Measurements from ENCODE around the gene SLC49A3.
"Not testable (repeated sequence)": the region's sequence is repeated elsewhere in the genome, so short reads cannot be mapped to it uniquely, and the experiment has no call there.

Gene SLC49A3

DNA sequence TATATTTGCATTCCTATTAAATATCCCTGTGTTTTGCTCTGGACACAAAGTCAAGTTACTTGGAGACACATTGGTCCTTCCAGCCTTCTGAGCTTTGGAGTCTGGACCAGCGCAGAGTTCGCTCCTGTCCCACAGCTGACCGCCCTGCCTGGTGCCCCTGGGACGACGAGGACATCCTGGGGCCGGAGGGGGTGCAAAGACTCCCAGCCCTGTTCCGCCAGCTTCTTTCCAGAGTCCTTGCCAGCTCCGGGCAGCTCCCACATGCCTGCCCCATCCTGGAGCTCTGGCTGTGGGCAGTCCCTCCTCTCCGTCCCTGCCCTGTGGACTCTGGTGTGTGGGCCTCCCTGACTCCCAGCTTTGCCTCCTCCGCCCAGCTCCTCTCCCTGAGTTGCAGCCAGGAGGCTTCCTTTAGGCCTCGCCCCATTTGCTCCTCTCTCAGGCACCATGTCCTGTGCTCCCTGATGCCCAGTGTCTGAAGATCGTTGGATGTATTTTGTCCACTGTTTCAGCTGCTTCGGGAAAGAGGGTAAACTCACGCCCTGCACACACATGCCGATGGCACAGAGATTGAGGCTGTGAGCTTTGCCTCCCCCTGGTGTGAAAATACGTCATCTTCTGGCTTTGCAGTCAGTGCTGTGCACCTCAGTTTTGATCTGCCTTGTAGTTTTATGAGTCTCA is 11.8 kb upstream of the SLC49A3 start:
- no peak for DNase-seq

DNA sequence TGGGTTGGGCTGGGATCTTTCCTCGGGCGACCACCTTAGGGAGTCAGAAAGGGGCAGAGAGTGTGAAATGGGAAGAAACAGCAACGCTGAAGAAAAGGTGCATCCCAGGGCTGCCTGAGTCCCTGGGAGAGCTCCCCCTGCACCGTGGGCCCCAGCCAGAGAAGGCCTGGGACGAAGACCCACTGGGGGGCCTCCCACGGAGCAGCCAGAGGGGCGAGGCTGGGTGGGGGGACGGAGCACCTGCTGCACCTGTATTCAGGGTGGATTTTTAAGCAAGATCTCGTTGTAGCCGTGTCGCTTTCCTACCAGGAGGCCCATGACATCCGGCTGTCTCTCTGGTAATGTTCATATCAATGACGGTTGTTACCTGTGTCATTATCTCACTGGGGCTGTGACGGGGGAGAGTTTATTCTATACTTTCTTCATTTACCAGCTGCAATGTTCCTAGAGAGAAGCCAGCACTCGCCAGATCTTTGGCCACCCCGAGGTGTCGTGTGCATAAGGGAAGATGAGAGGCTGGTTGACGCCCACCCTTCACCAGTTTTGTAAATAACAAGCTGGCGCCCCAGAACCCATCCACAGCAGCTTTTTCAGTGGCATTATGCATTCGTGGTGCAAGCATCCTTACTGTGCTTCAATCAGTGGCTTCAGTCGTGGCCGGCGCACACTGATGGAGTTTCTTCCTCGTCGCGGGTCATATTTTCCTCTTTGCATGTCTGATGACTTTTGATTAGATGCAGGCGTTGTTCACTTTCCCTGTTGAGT is 11.0 kb upstream of the SLC49A3 start:
- no peak for DNase-seq

DNA sequence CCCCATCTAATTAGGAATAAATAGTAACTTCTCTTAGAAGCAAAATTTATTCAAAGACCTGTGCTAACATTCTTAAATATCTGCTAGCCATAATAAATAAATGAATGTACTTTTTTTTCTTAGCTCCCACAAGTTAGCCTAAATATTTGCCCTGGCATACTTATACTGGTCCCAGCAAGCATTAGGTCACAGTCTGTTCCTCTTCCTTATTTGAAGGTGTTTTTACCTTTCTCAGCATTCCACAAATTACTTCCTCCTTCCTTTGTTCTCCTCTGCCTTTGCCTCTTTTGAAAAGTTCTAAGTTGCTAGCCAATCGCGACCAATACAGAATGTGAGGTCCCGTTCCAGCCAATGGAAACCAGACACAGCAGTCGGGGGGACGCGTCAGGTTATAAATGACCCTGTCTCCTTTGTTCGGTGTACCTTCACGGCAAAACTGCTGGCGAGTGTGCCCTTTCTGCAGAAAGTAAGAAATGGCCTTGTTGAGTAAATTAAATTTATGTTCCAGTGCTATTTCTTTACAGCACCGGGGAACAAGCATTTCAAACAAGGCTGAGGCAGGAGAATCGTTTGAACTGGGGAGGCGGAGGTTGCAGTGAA is 5.5 kb upstream of the SLC49A3 start:
- DNase-seq, result not testable (repeated sequence)

- no peak for DNase-seq
Observed at GRCh38 chr4:692771-693554, 4.0 kb upstream of the SLC49A3 start.

DNA sequence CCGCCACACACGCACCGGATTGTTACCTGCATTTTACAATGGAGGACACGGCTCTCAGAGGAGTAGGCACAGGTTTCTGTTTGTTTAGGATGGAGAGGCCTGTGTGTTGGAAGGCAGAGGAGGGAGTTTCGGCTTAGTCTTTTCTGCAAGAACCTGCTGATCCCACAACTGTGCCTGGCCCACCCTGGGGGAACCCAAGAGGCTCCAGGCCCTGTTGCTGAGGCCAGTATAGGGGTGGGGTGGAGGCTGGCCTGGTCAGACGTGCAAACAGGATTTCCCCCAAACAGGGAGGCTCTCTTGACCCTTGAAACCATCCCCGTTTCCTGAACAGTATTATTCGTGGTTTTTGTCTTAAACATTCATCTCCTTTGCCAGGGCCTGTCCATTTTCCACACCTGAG is 772 bp upstream of the SLC49A3 start:
- no peak for DNase-seq

- DNase-seq, result no peak
Observed at GRCh38 chr4:687971-688853, 739 bp downstream of the SLC49A3 start.

GRCh38 chr4:687048-687970 is 1.6 kb downstream of the SLC49A3 start:
- no peak for DNase-seq

GRCh38 chr4:686413-687040 is 2.4 kb downstream of the SLC49A3 start:
- DNase-seq, result no peak

- no peak for DNase-seq
Observed at GRCh38 chr4:685679-686412, 3.1 kb downstream of the SLC49A3 start.

DNA sequence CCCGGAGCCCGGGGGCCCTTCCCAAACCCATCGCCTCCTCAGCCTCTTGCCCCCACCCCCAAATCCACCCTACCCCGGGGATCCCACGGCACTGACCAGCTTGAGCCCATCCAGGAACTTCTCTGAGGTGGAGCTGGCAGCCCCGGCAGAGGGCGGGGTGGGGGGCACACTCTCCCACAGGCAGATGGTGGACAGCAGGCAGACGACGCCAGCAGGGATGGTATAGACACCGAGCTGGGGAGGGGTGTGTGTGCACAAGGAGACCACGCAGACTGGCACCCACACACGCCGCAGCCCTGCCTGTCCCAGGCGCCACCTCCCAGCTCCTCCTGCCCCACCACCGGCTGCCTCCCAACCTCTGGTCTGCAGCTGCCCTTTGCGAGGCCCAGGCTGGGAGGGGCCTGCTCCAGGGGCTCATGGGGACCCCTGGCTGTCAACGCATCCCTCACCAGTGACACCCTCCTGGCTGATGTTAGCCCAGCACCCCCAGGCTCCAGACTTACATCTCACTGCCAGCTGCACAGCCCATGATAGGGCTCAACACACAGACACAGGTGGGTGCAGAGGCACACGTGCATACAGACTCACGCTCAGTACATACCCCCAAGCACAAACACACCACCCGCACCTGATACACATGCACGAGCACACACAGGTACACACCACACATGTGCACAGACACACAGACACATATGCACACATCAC is 4.2 kb downstream of the SLC49A3 start:
- no peak for DNase-seq

DNA sequence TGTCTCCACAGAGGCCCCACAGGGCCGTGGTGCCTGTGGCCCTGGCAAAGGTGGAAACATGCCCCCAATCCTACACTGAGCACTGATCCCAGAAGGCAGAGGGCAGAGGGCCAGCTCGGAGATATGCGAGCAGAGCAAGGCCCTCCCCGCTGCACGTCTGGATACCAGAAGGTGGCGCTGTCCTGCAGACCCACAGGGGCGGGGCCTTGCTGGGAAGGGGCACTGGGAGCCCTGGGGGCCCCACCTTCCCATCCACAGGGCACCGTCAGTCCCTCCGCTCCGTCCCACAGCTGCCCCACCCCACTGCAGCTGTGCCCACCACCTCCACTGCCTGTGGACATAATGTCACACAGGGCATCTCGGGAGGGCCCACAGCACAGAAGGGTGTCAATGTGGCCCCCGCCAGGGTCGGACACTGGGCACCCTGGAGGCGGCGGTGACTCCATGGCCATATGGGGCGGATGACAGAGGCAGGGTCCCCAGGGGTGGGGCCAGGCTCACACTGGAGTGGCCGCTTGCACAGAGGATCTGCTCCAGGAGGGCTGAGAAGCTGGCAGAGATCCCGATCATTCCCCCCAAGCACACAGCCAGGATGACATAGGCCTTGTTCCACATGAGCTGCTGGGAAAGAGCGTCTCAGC is 4.8 kb downstream of the SLC49A3 start:
- DNase-seq, result no peak

DNA sequence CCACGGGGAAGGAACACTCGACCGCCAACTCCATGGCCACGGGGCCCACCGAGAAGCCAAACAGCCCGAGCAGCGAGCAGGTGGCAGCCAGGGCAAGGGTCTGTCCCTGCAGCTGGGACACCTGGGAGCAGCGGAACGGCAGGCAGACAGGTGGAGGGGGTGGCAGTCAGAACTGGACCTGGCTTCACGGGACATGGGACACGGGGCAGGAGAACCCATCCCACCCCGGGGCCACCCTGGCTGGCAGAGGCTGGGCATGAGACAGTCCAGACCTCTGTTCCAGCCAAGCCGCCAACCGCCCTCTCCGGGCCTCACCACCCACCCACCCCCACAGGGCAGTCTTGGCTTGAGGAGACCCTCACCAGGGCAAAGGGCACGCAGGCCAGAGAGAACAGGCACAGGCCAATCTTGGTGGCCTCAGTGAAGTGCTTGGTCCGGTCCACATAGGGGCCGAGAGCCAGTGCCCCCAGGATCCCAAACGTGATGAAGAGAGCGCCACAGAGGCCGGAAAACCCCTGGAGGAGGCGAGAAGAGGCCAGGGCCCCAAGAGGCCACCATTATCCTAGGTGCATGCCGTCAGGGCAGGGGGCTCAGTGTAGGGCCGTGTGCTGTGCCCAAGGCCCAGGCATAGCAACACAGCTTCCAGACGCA is 5.6 kb downstream of the SLC49A3 start:
- no peak for DNase-seq

DNA sequence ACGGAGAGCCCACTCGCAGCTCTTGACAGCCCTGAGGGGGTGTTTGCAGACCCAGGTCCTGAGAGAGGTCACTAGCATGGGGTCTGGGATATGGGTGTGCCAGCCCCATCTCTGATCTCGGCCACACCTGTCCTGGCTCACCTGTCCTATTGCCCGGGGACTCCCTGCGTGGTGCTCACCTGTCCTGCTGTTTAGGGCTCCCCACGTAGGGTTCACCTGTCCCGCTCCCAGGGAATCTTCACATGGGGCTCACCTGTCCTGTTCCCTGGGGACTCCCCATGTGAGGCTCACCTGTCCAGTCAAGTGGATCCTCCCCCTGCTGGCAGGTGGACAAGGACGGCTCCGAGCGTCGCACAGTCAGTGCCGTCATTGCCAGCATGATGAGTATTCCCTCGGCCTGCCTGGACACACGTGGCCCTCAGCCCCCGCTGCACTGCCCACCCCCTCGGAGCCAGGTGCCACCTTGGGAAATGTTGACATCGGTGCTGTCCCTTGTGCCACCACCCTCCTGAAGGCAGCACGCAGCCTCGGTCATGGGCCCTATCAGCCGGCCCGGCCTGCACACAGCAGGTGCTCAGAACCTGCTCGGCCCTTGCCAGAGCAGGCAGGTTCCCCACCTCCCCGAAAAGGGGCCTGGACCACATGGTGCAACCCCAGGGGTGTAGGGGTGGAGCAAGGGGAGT is 6.3 kb downstream of the SLC49A3 start:
- DNase-seq, result no peak

- no peak for DNase-seq
Observed at GRCh38 chr4:681736-682451, 7.1 kb downstream of the SLC49A3 start.

DNA sequence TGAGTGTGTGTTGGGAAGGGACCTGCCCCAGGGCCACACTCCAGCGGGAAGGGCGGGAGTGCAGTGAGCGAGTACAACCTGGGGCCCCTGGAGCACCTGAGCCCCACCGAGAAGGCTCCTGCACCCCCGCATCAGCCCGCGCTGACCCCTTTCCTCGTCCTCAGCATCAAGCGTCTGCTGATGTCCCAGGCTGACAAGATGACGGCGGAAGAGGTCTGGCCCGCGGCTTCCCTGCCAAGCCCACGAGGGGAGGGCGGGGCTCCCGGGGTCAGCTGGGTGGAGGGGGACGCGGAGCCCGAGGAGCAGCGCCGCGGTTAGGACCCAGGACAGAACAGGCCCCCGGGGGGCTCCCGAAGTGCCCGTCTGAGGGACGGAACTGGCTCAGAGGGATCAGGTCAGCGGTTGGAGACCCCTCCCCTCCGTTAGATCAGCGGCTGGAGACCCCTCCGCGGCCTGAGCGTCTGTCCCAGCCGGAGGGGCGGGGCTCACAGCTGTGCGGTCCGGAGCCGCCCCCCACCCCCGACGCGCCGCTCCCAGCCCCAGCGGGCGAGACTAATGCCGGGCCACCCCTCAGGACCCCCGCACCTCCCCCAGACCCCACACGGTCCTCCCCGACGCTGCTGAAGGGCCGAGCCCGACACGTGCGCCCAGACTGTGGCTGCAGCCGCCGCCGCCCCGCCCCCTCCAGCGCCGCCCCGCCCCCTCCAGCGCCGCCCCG is 7.9 kb downstream of the SLC49A3 start:
- DNase-seq, result no peak

- no peak for DNase-seq
Observed at GRCh38 chr4:680551-680927, 8.4 kb downstream of the SLC49A3 start.

All from NCI-H446 treated with DMSO at 0.1 percent for 48 hours (cell line).